Erythroblast (primary cell): Measurements from ENCODE around the gene SLC26A8.
"Not testable (repeated sequence)": the region's sequence is repeated elsewhere in the genome, so short reads cannot be mapped to it uniquely, and the experiment has no call there.

Source experiments
- GATA1 ChIP-seq: IDR thresholded peaks from 2 replicates; pipeline ENCODE4 v1.6.1; 2011; ENCODE audit warnings: low read depth, mild to moderate bottlenecking, control low read depth, low read length, moderate library complexity
- POLR2A ChIP-seq: IDR thresholded peaks from 2 replicates; pipeline ENCODE4 v1.6.1; 2011; ENCODE audit warnings: mild to moderate bottlenecking, low read length

GRCh38 chr6:36033144-36033543, 8.7 kb upstream of the SLC26A8 start:
- TF ChIP-seq POLR2A, GATA1: not testable (repeated sequence)
